CD8-positive, alpha-beta memory T cell (primary cell): ENCODE results near the gene TRIP10. TPM values are rescaled to one million over a fixed set of nuclear protein-coding genes. Genes with fewer than 3 reads are reported as not detected.

Experiments used
- CTCF ChIA-PET: fragments of 350-600 bp; sonication (Branson Sonifier 250); formaldehyde crosslinking; loops from one replicate; lab custom pipeline; 2021; ENCODE audit warnings: antibody characterized with exemption; lab: Charles Lee
- POLR2A ChIA-PET: fragments of 350-600 bp; sonication (Branson Sonifier 250); formaldehyde crosslinking; loops from one replicate; lab custom pipeline; 2021; ENCODE audit warnings: antibody characterized with exemption; lab: Charles Lee
- DNase-seq, 5 donors: peaks; one replicate each; pipeline versions ENCODE4 v3.0.0 to v3.0.0-alpha.2; 2020 to 2022; ENCODE audit warnings: mixed read lengths in 1 of 5
- H3K27ac ChIP-seq: one replicate; pipeline ENCODE4 v1.7.0; 2013; ENCODE audit warnings: low read depth, mild to moderate bottlenecking, low read length, moderate library complexity
- H3K27me3 ChIP-seq: 2 replicates; pipeline ENCODE4 v1.7.0; 2013; ENCODE audit warnings: low read length, mild to moderate bottlenecking; ENCODE audit not compliant: insufficient read depth, poor library complexity, severe bottlenecking
- H3K36me3 ChIP-seq: 2 replicates; pipeline ENCODE4 v1.7.0; 2013; ENCODE audit warnings: mild to moderate bottlenecking, low read length, moderate library complexity; ENCODE audit not compliant: insufficient read depth
- H3K4me1 ChIP-seq: 2 replicates; pipeline ENCODE4 v1.7.0; 2013; ENCODE audit warnings: mild to moderate bottlenecking, low read length, moderate library complexity; ENCODE audit not compliant: insufficient read depth
- H3K4me3 ChIP-seq: 2 replicates; pipeline ENCODE4 v1.7.0; 2013; ENCODE audit warnings: mild to moderate bottlenecking, low read length
- H3K9me3 ChIP-seq: 2 replicates; pipeline ENCODE4 v1.7.0; 2013; ENCODE audit warnings: mild to moderate bottlenecking, low read length
- H3K27ac Mint-ChIP-seq, 8 donors: one replicate each; pipeline ENCODE4 v1.8.0; 2020 to 2021; ENCODE audit warnings: mixed read lengths in 8 of 8, mild to moderate bottlenecking in 6 of 8, inconsistent platforms in 3 of 8, moderate library complexity in 3 of 8
- H3K27me3 Mint-ChIP-seq, 2 donors: one replicate each; pipeline ENCODE4 v1.8.0; 2020 to 2021; ENCODE audit warnings: mixed read lengths in 2 of 2, mild to moderate bottlenecking in 1 of 2, moderate library complexity in 1 of 2
- H3K36me3 Mint-ChIP-seq, 3 donors: one replicate each; pipeline ENCODE4 v1.8.0; 2020 to 2021; ENCODE audit warnings: mixed read lengths in 3 of 3, inconsistent platforms in 1 of 3, mild to moderate bottlenecking in 1 of 3
- H3K4me1 Mint-ChIP-seq, 3 donors: one replicate each; pipeline ENCODE4 v1.8.0; 2020 to 2021; ENCODE audit warnings: mixed read lengths in 3 of 3, inconsistent platforms in 1 of 3, mild to moderate bottlenecking in 1 of 3
- H3K4me3 Mint-ChIP-seq, 7 donors: one replicate each; pipeline ENCODE4 v1.8.0; 2020 to 2021; ENCODE audit warnings: mixed read lengths in 7 of 7, mild to moderate bottlenecking in 6 of 7, moderate library complexity in 4 of 7, inconsistent platforms in 2 of 7
- H3K9me3 Mint-ChIP-seq, 5 donors: one replicate each; pipeline ENCODE4 v1.8.0; 2020 to 2022; ENCODE audit warnings: mixed read lengths in 5 of 5, mild to moderate bottlenecking in 3 of 5, moderate library complexity in 2 of 5, inconsistent platforms in 1 of 5
- polyA plus RNA-seq: library from polyadenylated mRNA; unstranded; fragments of 300-500 nt; fragmentation: Illumina TruSeq; gene quantifications from one replicate; pipeline ENCODE4 v1.2.3, GENCODE V29; 2021
- total RNA-seq, 2 experiments: library from RNA; stranded (reverse); gene quantifications; one replicate each; pipeline ENCODE4 v1.2.3, GENCODE V29; 2021

The TRIP10 gene
- total and polyA plus RNA-seq, 3 experiments from 2014 or later: 2.0 to 47.8 (median 44.6) TPM

DNA sequence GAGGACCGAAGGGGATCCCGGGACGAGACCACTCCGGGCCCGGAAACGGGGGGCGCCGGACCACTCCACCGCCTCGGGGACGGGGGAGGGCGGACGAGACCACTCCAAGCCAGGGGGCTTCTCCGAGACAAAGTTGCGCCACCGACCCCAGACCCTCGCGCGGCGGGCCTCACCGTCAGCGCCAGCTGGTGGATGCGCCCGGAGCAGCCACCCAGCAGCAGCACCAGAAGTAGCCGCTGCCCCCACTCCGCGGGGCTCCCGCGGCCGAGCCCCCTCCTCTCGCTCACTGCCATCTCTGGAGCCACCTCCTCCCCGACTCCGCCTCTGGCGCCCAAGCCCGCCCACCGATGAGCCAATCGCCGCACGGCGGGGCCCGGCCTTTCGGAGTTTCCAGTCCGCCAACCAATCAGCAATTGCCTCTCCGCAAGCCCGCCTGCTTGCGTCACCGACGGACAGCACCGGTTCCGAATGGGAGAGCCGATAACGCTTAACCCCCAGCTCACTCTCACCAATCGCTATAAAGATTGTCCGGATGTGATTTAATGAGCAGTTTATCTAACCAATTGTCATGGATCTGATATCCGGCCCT is 2.1 kb upstream of the TRIP10 start, which contains the start of gene GPR108:
GPR108 (minus strand) TSS at position 297 of the 589 bp plus-strand sequence; CDS start at position 293, 4 bp downstream.
- H3K36me3 ChIP-seq: no peaks in the 10 kb centered on the region
- H3K4me1 Mint-ChIP-seq: peaks cover 32 to 53% (median 36%) of the 10 kb centered on the region in 3 donors
- H3K27me3 ChIP-seq: no peaks in the 10 kb centered on the region
- ChIA-PET POLR2A (interaction anchor here (0.5 to 2.6 kb wide), 10 partner anchors 9 to 629 kb away, joined by 3 to 14 read pairs (median 4); partner anchors contain the start of genes KHSRP and TNFSF14), CTCF (interaction anchor here (0.9 to 5.4 kb wide), 16 partner anchors 9 to 221 kb away, joined by 3 to 87 read pairs (median 4); partner anchors contain the start of gene VAV1)
- H3K27ac Mint-ChIP-seq: peak within 1 kb of the TSS; percentile 95 to 100 (median 98)
- H3K4me1 ChIP-seq: peaks cover 47% of the 10 kb centered on the region
- peaks cover 3 to 29% (median 3%) of the 10 kb centered on the region in 3 donors for H3K36me3 Mint-ChIP-seq
- peak within 1 kb of the TSS; percentile 77 for H3K27ac ChIP-seq
- H3K4me3 Mint-ChIP-seq: peak within 1 kb of the TSS; percentile 92 to 99 (median 96)
- H3K27me3 Mint-ChIP-seq: no peaks in the 10 kb centered on the region
- peak within 1 kb of the TSS; percentile 80 for H3K4me3 ChIP-seq
- H3K9me3 Mint-ChIP-seq: no peaks in the 10 kb centered on the region
- H3K9me3 ChIP-seq: no peaks in the 10 kb centered on the region
- DNase-seq: peak; percentile 99 to 100 (median 99)

DNA sequence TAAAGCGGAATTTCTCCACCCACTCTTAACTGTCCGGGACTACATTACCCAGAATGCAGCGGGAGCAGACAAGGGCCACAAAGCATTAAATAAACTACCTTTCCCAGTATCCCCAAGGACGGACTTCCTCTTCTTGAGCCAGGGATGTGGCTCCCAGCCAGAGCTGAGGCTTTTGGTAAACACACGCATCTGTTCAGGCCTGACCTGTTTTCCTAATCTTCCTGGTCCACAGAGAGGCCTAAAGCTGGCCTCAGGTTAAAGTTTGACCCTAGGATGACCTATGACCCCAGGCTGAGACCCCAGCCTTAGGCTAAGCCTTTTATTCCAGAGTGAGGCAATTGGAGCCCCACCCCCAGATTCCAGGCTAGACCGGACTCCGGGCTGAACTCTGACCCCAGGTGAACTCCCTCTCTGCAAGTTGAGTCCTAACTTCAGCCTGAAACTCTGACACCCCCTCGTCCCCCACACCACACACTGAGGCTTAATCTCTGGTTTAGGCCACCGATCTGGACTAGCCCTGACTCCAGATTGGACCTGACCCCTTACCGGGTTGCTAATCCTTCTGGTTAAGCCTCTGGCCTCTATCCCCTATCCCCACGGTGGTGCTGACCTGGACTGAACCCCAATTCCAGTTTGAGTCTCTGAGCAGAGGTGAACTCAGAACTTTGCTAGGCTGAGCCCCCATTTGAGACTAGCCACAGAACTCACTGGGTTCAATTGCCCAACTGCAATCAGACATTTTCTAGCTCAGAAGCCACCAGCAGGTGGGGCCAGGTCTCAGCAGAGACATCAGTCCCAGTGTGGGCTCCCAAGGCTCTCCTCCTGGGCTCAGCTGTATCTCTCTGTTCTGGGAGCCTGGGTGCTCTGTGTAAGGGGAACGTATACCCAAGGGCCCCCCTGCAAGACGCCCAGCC is 1.4 kb upstream of the TRIP10 start:
- Histone ChIP-seq H3K9me3 (no peaks in the 10 kb centered on the region), H3K4me1 (peaks cover 47% of the 10 kb centered on the region), H3K27ac (peak overlapping the region; percentile 65), H3K4me3 (peak overlapping the region; percentile 45), H3K36me3 (no peaks in the 10 kb centered on the region), H3K27me3 (no peaks in the 10 kb centered on the region)
- DNase-seq: peak; percentile 62 to 83 (median 68)
- H3K27me3 Mint-ChIP-seq: no peaks in the 10 kb centered on the region
- peak overlapping the region; percentile 92 to 99 (median 96) for H3K4me3 Mint-ChIP-seq
- CTCF ChIA-PET: interaction anchor here (0.7 to 5.4 kb wide), 19 partner anchors 10 to 222 kb away, joined by 3 to 87 read pairs (median 4); partner anchors contain the start of genes TNFSF14 and VAV1
- H3K36me3 Mint-ChIP-seq: peaks cover 0 to 22% (median 0%) of the 10 kb centered on the region in 3 donors
- peaks cover 32 to 53% (median 36%) of the 10 kb centered on the region in 3 donors for H3K4me1 Mint-ChIP-seq
- H3K9me3 Mint-ChIP-seq: no peaks in the 10 kb centered on the region
- peak overlapping the region; percentile 95 to 99 (median 97) for H3K27ac Mint-ChIP-seq
- POLR2A ChIA-PET: interaction anchor here (0.5 to 2.6 kb wide), 11 partner anchors 10 to 313 kb away, joined by 3 to 14 read pairs (median 4); partner anchors contain the start of genes KHSRP, TNFSF14 and VAV1

DNA sequence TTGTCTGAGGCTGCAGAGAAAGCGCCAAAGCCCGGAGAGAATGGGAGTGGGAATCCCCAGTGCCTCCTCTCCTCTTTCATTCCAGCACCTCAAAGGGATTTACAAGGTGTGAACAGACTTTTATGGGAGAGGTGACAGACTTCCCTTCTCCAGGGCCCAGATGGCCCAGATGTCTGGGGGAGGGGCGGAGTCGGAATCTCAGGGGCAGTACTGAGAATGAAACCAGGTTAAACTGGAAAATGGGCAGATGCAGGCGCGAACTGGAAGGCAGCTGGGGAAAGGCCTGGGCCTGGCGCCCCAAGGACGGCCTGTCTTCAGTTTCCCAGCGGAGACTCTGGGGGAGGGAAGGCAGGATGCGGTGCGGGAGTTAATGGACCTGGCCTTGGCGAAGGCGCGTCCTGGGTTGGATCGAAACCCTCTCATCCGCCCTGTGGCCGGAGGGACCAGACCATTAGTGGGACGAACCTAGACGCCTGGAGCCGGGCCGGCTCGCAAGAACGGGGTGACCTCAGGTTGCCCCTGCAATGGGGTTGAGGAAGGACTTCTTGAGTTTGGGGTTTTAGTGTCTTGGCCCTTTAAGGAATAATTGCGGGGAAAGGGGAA is 592 bp upstream of the TRIP10 start:
- DNase-seq: peak in 3 of 5 donors; percentile 21 to 60 (median 49)
- Histone ChIP-seq H3K9me3 (no peaks in the 10 kb centered on the region), H3K27me3 (no peaks in the 10 kb centered on the region), H3K4me1 (peaks cover 47% of the 10 kb centered on the region), H3K4me3 (peak overlapping the region; percentile 45), H3K27ac (peak overlapping the region; percentile 65), H3K36me3 (no peaks in the 10 kb centered on the region)
- Mint-ChIP-seq H3K4me1 (peaks cover 32 to 53% (median 36%) of the 10 kb centered on the region in 3 donors), H3K36me3 (peaks cover 0 to 19% (median 0%) of the 10 kb centered on the region in 3 donors), H3K4me3 (peak overlapping the region; percentile 81 to 99 (median 96)), H3K27me3 (no peaks in the 10 kb centered on the region), H3K27ac (peak overlapping the region; percentile 81 to 99 (median 97)), H3K9me3 (no peaks in the 10 kb centered on the region)
- ChIA-PET CTCF (interaction anchor here (0.6 to 5.4 kb wide), 15 partner anchors 11 to 278 kb away, joined by 3 to 87 read pairs (median 4); partner anchors contain the start of genes TNFSF14 and VAV1), POLR2A (interaction anchor here (0.5 to 2.6 kb wide), 5 partner anchors 34 to 314 kb away, joined by 3 to 14 read pairs (median 11); partner anchors contain the start of genes KHSRP and VAV1)

DNA sequence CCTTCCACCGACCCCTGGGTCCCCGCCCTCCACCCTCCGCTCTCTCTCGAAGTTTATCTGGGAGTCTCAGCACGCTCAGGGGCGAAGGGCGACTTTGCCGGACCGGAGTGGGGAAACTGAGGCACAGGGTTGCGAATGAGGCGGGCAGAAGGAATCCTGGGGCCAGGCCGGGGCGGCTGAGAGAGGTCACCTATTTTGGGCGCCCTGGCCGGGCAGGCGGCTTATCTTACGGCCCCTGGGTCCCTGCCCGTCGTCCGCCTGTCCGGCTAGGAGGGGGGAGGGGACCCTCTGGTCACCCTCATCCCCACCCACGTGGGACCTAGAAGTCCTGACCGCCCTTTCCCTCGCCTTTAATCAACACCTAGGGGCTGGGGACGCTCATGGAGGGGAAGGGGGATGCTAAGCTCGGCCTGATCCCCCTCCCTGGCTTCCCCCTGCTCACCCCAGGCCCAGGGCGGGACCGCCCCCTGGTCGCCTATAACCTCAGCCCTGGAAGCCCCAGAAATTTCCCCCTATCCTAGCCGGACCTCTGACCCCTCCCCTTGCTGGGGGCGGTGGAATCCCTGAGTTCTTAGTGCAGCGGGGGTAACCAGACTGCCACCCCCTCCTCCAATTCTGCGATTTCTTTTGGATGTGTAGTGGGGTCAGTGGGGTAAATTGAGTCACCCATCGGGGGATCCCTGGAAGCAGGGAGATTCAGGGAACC is 556 bp downstream of the TRIP10 start:
- peaks cover 0 to 15% (median 0%) of the 10 kb centered on the region in 3 donors for H3K36me3 Mint-ChIP-seq
- peak in 2 of 5 donors; percentile 10 to 22 for DNase-seq
- peaks cover 32 to 52% (median 36%) of the 10 kb centered on the region in 3 donors for H3K4me1 Mint-ChIP-seq
- H3K27ac Mint-ChIP-seq: peak overlapping the region in 2 of 8 donors; percentile 43 to 63
- no peaks in the 10 kb centered on the region for H3K9me3 Mint-ChIP-seq
- peak overlapping the region; percentile 69 for H3K27ac ChIP-seq
- H3K4me3 Mint-ChIP-seq: peak overlapping the region; percentile 64 to 83 (median 77)
- H3K27me3 ChIP-seq: no peaks in the 10 kb centered on the region
- POLR2A ChIA-PET: no interaction called here
- H3K4me3 ChIP-seq: peak overlapping the region; percentile 68
- H3K9me3 ChIP-seq: no peaks in the 10 kb centered on the region
- H3K36me3 ChIP-seq: no peaks in the 10 kb centered on the region
- CTCF ChIA-PET: interaction anchor here (2.2 to 4.5 kb wide), 2 partner anchors 33 to 124 kb away, joined by 6 to 21 read pairs; partner anchors contain the start of gene VAV1
- no peaks in the 10 kb centered on the region for H3K27me3 Mint-ChIP-seq
- peaks cover 47% of the 10 kb centered on the region for H3K4me1 ChIP-seq

DNA sequence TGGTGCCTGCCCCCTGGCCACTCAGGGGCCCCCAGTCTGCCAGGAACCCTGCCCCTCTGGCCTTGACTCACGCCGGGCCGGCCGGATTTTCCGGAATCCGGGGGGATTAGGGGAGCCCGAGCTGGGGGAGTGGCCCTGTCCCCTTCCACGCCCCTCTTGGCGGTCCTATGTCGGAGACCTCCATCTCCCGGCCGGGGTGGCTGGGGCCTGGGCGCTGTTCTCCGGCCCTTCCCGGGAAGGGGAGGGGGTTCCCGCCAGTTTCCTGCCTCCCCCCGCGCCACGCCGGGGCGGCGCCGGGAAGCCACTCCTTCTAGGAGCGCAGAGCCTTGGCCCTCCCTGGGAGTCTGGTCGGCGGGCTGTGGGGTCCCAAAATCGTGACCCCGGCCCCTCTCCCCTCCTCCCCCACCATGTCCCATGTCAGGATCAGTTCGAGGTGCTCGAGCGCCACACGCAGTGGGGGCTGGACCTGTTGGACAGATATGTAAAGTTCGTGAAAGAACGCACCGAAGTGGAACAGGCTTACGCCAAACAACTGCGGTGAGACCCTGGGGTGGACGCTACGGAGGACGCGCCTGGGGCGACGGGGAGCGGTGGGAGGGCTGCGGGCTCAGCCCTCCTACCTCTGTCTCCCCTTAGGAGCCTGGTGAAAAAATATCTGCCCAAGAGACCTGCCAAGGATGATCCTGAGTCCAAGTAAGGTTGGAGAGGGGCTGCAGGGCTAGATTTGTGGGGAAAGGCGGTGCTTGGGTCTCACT is 1.3 kb downstream of the TRIP10 start:
- Histone ChIP-seq H3K27ac (peak overlapping the region; percentile 69), H3K4me3 (peak overlapping the region; percentile 68), H3K4me1 (peaks cover 41% of the 10 kb centered on the region), H3K9me3 (no peaks in the 10 kb centered on the region), H3K27me3 (no peaks in the 10 kb centered on the region), H3K36me3 (no peaks in the 10 kb centered on the region)
- H3K4me1 Mint-ChIP-seq: peaks cover 32 to 49% (median 34%) of the 10 kb centered on the region in 3 donors
- peak overlapping the region; percentile 43 to 81 (median 76) for H3K4me3 Mint-ChIP-seq
- CTCF ChIA-PET: interaction anchor here (2.2 kb wide), 1 partner anchor 123 kb away, joined by 6 read pairs; no protein-coding TSS in a partner anchor
- H3K36me3 Mint-ChIP-seq: peaks cover 0 to 22% (median 2%) of the 10 kb centered on the region in 3 donors
- H3K9me3 Mint-ChIP-seq: no peaks in the 10 kb centered on the region
- H3K27ac Mint-ChIP-seq: peak overlapping the region in 6 of 8 donors; percentile 6 to 82 (median 65)
- POLR2A ChIA-PET: no interaction called here
- DNase-seq: peak in 2 of 5 donors; percentile 30 to 61
- H3K27me3 Mint-ChIP-seq: no peaks in the 10 kb centered on the region

DNA sequence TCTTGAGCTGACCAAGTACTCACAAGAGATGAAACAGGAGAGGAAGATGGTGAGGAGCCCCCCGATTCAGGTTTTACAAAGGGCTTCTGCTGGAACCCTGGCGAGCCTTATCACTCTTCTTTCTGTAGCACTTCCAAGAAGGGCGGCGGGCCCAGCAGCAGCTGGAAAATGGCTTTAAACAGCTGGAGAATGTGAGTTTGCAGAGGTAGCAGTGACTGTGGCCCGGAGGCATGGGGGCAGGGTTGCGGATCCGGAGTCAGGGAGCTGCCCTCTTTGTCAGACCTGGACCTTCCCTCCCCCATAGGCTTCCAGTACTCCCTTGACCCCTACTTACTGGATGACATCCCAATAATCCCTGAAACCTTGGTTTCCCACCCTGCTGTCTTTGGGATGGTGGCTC is 3.6 kb downstream of the TRIP10 start:
- Mint-ChIP-seq H3K27ac (peak overlapping the region in 2 of 8 donors; percentile 50 to 77), H3K27me3 (no peaks in the 10 kb centered on the region), H3K9me3 (no peaks in the 10 kb centered on the region), H3K4me1 (peaks cover 17 to 31% (median 21%) of the 10 kb centered on the region in 3 donors), H3K36me3 (peaks cover 0 to 28% (median 5%) of the 10 kb centered on the region in 3 donors), H3K4me3 (no peak overlapping the region)
- H3K27me3 ChIP-seq: no peaks in the 10 kb centered on the region
- CTCF ChIA-PET: interaction anchor here (1.1 kb wide), 1 partner anchor 119 kb away, joined by 5 read pairs; no protein-coding TSS in a partner anchor
- peaks cover 32% of the 10 kb centered on the region for H3K4me1 ChIP-seq
- H3K9me3 ChIP-seq: no peaks in the 10 kb centered on the region
- no peaks in the 10 kb centered on the region for H3K36me3 ChIP-seq
- H3K27ac ChIP-seq: no peak overlapping the region
- POLR2A ChIA-PET: no interaction called here
- no peak for DNase-seq
- no peak overlapping the region for H3K4me3 ChIP-seq
